Astrocyte of the spinal cord (primary cell): ENCODE measurements around the gene USP14.

Source experiments
- DNase-seq: peaks from one replicate; pipeline ENCODE4 v3.0.0; 2011; ENCODE audit warnings: low read depth, low spot score
- H3K4me3 ChIP-seq: 2 replicates; pipeline ENCODE4 v1.5.1; 2011; ENCODE audit warnings: low read depth, mild to moderate bottlenecking, low read length, moderate library complexity
- in situ Hi-C: cut with HindIII; loops from 2 replicates; pipeline ENCODE4 v1.10.0; 2017; ENCODE audit warnings: low sequenced_read_pairs
- TF ChIP-seq, protein P1 (sequence below): IDR thresholded peaks from 2 replicates; pipeline ENCODE4 v1.5.1; 2012; ENCODE audit warnings: low read depth, mild to moderate bottlenecking, low read length, inconsistent platforms

Gene USP14

DNA sequence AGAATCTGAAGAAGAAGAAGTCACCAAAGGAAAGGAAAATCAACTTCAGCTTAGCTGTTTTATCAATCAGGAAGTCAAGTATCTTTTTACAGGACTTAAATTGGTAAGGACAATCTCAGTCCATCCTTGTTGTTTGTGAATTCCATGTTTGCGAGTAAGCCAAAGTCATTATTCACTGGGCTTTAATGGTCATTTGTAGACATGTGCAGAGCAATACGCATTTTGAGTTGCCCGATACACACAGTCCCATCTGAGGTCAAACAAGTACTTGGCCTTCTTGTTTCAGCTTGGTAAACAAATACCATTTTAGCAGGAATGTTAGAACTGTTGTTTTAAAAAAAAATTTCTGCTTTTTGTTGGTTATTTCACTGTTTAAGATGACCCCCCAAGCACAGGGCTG lies 40.9 kb downstream of the USP14 start:
- TF ChIP-seq, protein P1, sequence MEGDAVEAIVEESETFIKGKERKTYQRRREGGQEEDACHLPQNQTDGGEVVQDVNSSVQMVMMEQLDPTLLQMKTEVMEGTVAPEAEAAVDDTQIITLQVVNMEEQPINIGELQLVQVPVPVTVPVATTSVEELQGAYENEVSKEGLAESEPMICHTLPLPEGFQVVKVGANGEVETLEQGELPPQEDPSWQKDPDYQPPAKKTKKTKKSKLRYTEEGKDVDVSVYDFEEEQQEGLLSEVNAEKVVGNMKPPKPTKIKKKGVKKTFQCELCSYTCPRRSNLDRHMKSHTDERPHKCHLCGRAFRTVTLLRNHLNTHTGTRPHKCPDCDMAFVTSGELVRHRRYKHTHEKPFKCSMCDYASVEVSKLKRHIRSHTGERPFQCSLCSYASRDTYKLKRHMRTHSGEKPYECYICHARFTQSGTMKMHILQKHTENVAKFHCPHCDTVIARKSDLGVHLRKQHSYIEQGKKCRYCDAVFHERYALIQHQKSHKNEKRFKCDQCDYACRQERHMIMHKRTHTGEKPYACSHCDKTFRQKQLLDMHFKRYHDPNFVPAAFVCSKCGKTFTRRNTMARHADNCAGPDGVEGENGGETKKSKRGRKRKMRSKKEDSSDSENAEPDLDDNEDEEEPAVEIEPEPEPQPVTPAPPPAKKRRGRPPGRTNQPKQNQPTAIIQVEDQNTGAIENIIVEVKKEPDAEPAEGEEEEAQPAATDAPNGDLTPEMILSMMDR = no peak
- no peak overlapping the region for H3K4me3 ChIP-seq
- in situ Hi-C loops = no loop called here
- no peak for DNase-seq

DNA sequence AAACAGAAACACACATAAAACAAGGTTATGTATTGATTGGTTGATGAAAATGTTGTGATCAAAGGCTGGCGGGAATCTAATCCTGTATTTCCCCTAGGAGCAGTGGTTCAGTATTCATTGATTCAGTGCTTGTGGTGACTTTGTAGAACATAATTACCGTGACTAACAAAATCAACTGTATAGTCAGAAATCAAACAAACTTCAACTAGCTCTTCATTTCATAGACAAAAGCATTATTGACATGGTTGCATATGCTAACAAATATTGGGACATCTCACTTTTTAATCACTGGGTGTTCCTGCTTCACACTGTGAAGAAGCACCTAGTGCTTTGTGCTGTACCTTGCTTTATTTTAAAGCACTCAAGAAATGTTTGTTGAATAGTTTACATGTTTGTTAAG lies 41.4 kb downstream of the USP14 start:
- H3K4me3 ChIP-seq = no peak overlapping the region
- in situ Hi-C loops = no loop called here
- no peak for DNase-seq
- TF ChIP-seq, protein P1 = no peak

DNA sequence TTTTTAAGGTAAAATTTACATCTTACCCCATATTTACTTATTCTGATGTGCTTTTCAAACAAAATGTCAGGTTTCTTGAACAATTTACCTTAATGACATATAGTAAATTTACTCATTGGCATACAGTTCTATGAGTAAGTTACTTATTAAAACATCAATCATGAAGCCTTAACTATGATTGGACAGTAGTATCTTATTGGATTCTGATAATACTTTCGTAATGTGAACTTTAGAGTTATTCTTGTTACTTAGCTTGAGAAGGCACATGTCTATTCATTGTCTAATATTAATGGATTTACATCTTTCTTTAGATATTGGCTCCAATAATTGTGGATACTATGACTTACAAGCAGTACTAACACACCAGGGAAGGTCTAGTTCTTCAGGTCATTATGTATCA lies 51.7 kb downstream of the USP14 start:
- TF ChIP-seq, protein P1 = no peak
- DNase-seq = no peak
- no peak overlapping the region for H3K4me3 ChIP-seq
- in situ Hi-C loops = no loop called here

DNA sequence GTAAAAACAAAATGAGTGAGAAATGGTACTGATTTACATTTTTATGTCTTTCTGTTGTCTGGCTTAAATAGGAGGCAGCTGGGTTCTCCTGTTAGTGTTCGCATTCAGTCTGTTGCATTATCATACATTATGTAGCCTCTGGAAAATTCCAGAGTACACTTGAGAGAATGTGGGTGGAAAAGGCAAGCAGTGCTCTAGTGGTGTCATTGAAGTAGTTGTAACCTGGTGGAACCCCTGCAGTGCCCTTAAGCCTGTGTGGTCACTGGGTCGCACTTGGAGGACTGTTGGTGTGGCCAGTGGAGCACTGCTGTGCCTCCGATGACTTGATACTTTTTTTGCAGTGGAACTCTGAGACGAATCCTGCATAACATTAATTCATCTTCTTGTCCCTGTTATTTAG lies 52.4 kb downstream of the USP14 start:
- no peak for DNase-seq
- H3K4me3 ChIP-seq = no peak overlapping the region
- in situ Hi-C loops = no loop called here
- TF ChIP-seq, protein P1 = no peak

DNA sequence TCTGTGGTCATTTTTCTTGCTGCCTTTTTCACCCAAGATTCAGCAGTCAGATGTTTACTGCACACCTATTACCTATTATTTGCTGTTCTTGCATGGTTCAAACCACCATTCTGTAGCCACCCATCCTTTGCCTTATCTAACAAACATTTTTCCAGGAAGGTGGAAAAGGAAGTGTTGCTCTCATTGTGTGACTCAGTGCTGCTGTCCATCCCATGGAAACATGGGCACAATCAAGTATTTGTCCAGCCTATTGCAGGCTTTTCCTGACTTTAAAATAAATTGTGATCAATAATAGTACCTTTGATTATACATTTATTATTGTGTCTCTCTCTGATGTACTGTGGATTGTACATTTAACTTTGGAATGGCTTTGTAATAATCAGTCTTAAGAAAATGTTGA lies 53.2 kb downstream of the USP14 start:
- TF ChIP-seq, protein P1 = no peak
- H3K4me3 ChIP-seq = no peak overlapping the region
- in situ Hi-C loops = no loop called here
- no peak for DNase-seq

DNA sequence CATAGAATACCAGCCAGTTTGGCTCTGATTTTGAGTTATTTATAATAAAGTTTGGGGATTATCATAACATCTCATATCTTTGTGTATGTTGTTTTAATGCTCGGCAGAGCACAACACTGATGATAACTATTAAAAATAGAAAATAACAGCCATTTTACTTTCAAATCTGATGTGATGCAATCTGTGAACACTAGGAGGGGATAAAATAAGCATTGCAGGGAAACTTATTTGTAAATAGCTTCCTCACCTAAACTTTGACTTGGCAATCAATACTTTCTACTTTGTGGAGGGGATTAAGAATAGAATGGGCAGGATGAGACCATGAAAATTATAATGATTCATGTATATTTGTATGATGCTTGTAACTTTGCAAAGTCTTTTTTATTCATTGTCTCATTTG lies 54.4 kb downstream of the USP14 start:
- in situ Hi-C loops = no loop called here
- H3K4me3 ChIP-seq = no peak overlapping the region
- no peak for DNase-seq
- TF ChIP-seq, protein P1 = no peak

DNA sequence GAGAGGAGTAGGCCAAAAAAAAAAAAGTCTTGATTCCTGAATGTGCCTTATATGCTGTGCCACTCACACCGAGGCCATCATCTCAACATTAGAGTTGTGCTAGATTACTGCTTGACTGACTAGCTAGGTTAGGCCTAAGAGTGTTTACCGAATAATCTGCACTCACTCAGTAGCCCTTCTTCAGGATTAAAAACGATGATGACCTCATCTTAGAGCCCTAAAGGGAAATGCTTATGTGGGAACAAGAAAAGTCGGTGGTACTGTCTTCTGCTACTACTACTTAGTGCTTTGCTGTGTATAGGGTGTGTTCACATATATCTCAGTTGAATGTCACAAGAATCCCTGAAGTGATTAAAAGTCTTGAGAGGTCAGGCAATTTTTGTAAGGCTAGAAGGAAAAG lies 55.1 kb downstream of the USP14 start:
- no peak for DNase-seq
- in situ Hi-C loops = no loop called here
- TF ChIP-seq, protein P1 = no peak
- no peak overlapping the region for H3K4me3 ChIP-seq
